ENCODE measurements around the gene GPR62.
A peak's percentile ranks its signal among the peaks of the same experiment; 100 is the strongest.

Gene GPR62

DNA sequence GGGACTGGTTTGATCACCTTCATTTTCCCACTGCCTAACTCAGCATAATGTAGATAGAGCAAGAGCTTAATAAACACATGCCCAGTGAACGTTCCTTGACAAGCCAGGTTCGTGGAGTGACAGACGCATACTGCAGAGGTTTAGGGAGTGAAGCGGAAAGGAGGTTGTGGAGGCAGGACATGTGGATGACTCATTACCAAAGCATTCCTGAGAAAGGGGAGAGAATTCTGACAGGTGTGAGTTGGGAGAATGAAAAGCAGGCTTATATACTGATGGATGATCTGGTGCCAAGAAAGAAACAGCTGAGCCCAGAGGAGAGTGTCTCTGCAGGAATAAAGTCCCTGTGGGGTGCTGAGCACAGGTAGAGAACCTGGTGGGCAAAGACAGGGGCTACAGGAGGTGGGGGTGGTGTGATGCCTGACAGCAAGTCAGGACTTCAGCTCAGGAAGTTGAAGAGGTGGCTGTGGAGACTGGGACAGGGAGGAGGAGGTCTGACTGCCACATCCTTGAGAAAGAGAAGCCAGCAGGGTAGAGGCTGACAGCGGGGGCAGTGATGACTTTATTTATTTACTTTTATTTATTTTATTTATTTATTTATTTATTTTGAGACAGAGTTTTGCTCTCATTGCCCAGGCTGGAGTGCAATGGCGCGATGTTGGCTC is 42.9 kb downstream of the GPR62 start:
- H3K27me3 ChIP-seq (ENCODE audit: insufficient read depth, low read length) = no peaks in the 10 kb centered on the region
- no peak overlapping the region for H2AFZ ChIP-seq (ENCODE audit: low read length, unreplicated experiment)
- peaks cover 13% of the 10 kb centered on the region for H3K36me3 ChIP-seq (ENCODE audit: insufficient read depth, low read length)
- peaks cover 13% of the 10 kb centered on the region for H3K4me1 ChIP-seq (ENCODE audit: control insufficient read depth, insufficient read depth, low read length, unreplicated experiment)
- no peak overlapping the region for H3K27ac ChIP-seq (ENCODE audit: low read depth, low read length)
- H3K4me3 ChIP-seq (ENCODE audit: low read depth, low read length) = no peak overlapping the region
- peaks cover 18% of the 10 kb centered on the region for H3K79me2 ChIP-seq (ENCODE audit: control insufficient read depth, insufficient read depth, low read length, unreplicated experiment)

DNA sequence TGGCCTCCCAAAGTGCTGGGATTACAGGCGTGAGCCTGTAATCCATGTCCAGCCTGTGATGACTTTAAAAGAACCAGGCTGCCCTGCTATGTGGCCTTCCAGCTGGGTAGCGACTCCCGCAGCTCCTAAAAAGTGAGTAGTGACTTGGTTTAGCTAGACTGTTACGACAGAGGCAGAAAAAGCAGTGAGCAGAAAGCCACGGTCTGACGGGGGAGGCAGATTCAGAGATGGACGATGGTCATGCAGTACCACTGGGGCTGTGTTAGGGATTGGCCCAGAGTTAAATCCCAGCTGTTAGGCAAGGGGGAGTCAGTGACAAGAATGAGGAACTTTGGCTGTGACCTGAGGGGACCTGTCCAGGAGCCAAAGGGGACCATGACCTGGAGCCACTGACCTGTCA is 43.6 kb downstream of the GPR62 start:
- no peak overlapping the region for H2AFZ ChIP-seq (ENCODE audit: low read length, unreplicated experiment)
- H3K27me3 ChIP-seq (ENCODE audit: insufficient read depth, low read length) = no peaks in the 10 kb centered on the region
- H3K36me3 ChIP-seq (ENCODE audit: insufficient read depth, low read length) = peaks cover 13% of the 10 kb centered on the region
- peaks cover 9% of the 10 kb centered on the region for H3K4me1 ChIP-seq (ENCODE audit: control insufficient read depth, insufficient read depth, low read length, unreplicated experiment)
- H3K27ac ChIP-seq (ENCODE audit: low read depth, low read length) = no peak overlapping the region
- H3K4me3 ChIP-seq (ENCODE audit: low read depth, low read length) = no peak overlapping the region
- H3K79me2 ChIP-seq (ENCODE audit: control insufficient read depth, insufficient read depth, low read length, unreplicated experiment) = peaks cover 18% of the 10 kb centered on the region

DNA sequence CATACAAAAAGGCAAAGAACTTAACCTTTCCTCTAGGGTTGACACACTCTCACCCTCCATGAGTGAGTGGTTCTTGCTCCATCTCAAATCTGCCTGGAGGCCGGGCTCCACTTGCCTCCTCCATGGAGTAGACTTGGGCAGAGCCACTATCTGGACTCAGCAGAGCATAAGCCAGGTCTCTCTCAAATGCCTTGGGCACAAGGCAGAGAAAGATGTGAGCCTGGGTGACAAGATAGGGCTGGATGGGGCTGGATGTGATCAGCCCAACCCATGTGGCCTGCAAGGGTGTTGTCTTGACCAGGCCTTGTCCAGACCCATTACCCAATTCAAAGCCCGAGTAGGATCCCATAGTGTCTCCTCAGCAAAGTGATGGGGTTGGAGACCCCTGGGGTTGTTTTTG is 44.7 kb downstream of the GPR62 start:
- H3K4me1 ChIP-seq (ENCODE audit: control insufficient read depth, insufficient read depth, low read length, unreplicated experiment) = no peaks in the 10 kb centered on the region
- H3K79me2 ChIP-seq (ENCODE audit: control insufficient read depth, insufficient read depth, low read length, unreplicated experiment) = peaks cover 9% of the 10 kb centered on the region
- no peak overlapping the region for H2AFZ ChIP-seq (ENCODE audit: low read length, unreplicated experiment)
- no peaks in the 10 kb centered on the region for H3K27me3 ChIP-seq (ENCODE audit: insufficient read depth, low read length)
- H3K36me3 ChIP-seq (ENCODE audit: insufficient read depth, low read length) = peaks cover 4% of the 10 kb centered on the region; the same call in 1 of the 2 replicates
- H3K27ac ChIP-seq (ENCODE audit: low read depth, low read length) = no peak overlapping the region
- no peak overlapping the region for H3K4me3 ChIP-seq (ENCODE audit: low read depth, low read length)

DNA sequence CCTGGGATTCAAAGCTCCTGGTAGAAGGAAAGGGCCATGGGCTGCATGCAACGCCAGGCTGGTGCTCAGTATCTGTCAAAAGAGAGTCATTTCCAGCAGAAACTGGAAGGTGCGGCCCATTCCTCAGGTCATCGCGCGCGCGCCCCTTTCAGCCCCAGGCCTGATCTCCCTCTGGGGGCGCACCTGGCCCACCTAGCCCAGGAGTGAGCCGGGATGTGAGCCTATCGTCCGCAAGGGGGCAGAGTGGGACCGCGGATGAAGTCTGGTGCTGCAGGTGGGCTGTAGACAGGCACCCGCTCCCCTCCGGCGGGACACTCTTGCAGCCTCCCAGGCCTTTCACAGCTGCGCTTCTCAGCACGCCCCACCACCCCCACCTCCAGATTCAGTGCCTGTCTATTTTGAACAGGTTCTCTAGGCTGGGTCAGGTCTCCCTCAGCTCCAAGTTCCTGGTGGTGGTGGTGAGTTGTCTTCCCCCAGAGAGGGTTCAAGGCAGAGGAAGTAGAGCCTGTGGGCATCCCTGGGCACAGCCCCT is 46.3 kb downstream of the GPR62 start:
- H3K27ac ChIP-seq (ENCODE audit: low read depth, low read length) = no peak overlapping the region

DNA sequence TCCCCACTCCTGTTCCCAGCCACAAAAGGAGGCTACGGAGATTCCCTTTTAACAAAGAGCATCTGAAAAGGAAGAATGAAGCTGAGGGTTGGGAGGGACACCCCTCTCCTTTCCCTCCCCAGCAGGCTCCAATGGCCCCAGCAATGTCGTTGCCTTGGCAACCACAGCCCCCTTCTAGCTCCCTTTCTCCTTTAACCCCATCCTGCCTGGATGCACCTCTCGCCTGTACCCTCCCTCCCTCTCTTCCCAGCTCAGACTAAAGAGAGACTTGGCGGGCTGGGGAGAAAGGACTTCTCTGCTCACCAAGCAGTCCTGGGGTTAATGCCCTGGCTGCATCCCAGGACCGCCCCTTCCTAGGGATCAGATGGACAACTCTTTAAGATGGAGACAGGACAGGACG is 47.6 kb downstream of the GPR62 start:
- H3K79me2 ChIP-seq (ENCODE audit: control insufficient read depth, insufficient read depth, low read length, unreplicated experiment) = no peaks in the 10 kb centered on the region
- no peak overlapping the region for H2AFZ ChIP-seq (ENCODE audit: low read length, unreplicated experiment)
- no peak overlapping the region for H3K27ac ChIP-seq (ENCODE audit: low read depth, low read length)
- H3K36me3 ChIP-seq (ENCODE audit: insufficient read depth, low read length) = no peaks in the 10 kb centered on the region
- H3K4me3 ChIP-seq (ENCODE audit: low read depth, low read length) = no peak overlapping the region
- H3K4me1 ChIP-seq (ENCODE audit: control insufficient read depth, insufficient read depth, low read length, unreplicated experiment) = peaks cover 14% of the 10 kb centered on the region
- no peaks in the 10 kb centered on the region for H3K27me3 ChIP-seq (ENCODE audit: insufficient read depth, low read length)

More for the DNA sequence above, 46.3 kb downstream of the GPR62 start:
- Histone ChIP-seq H3K4me1 (ENCODE audit: control insufficient read depth, insufficient read depth, low read length, unreplicated experiment) (peaks cover 14% of the 10 kb centered on the region), H3K36me3 (ENCODE audit: insufficient read depth, low read length) (no peaks in the 10 kb centered on the region), H3K79me2 (ENCODE audit: control insufficient read depth, insufficient read depth, low read length, unreplicated experiment) (no peaks in the 10 kb centered on the region), H3K4me3 (ENCODE audit: low read depth, low read length) (no peak overlapping the region), H3K27me3 (ENCODE audit: insufficient read depth, low read length) (no peaks in the 10 kb centered on the region), H2AFZ (ENCODE audit: low read length, unreplicated experiment) (no peak overlapping the region)

DNA sequence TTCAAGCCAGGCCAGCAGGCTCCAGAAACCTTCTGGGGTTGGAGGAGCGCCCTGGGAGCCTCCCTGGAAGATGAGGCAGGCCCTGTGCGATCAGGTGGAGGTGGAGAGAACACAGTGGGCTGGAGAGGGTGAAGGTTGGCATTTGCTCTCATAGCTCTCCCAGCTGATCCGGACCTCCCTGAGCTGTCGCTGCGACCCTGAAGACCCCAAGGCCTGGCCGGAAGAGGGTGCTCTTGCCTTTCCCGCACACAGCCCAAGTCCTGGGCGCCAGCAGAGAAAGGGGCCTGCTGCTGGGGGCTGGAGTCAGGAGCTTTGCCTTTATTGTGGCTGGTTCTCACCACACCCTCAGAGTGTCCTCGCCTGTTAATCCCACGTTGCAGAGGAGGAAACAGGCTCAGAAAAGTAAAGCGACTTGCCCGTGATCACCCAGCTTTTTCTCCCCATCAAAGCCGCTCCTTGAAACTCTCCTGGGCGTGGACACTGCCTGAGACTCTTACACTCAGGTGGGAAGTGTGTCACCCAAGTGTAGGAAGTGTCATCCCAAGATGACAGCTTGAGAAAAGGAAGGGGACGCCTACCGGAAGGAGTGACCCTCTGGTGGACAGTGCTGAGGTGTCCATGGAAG is 49.1 kb downstream of the GPR62 start:
- peaks cover 14% of the 10 kb centered on the region for H3K4me1 ChIP-seq (ENCODE audit: control insufficient read depth, insufficient read depth, low read length, unreplicated experiment)
- no peak overlapping the region for H2AFZ ChIP-seq (ENCODE audit: low read length, unreplicated experiment)
- no peaks in the 10 kb centered on the region for H3K27me3 ChIP-seq (ENCODE audit: insufficient read depth, low read length)
- no peaks in the 10 kb centered on the region for H3K79me2 ChIP-seq (ENCODE audit: control insufficient read depth, insufficient read depth, low read length, unreplicated experiment)
- H3K36me3 ChIP-seq (ENCODE audit: insufficient read depth, low read length) = no peaks in the 10 kb centered on the region
- H3K4me3 ChIP-seq (ENCODE audit: low read depth, low read length) = no peak overlapping the region
- no peak overlapping the region for H3K27ac ChIP-seq (ENCODE audit: low read depth, low read length)

DNA sequence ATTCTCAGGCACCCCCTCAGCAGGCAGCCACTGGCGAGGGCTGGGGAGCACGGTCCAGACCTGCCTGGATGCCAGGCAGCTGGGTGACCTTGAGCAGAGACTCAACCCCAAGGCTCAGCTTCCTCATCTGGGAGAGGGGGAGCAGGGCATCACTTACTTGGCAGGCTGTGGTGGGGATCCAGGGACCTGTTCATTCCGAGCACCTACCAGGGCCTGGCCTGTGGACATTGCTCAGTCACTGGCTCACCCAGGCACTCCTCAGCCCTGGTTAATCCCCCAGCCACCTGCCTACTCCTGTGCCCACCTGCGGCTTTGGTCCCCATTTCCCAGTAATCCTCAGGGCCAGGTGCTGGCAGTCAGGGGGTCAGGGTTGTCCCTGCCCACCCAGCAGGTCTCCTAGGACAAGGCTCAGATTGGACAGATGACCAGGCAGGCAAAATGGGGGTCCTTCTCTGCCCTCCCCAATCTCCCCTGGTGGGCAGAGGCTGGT is 49.8 kb downstream of the GPR62 start:
- no peak overlapping the region for H3K4me3 ChIP-seq (ENCODE audit: low read depth, low read length)
- H3K27me3 ChIP-seq (ENCODE audit: insufficient read depth, low read length) = no peaks in the 10 kb centered on the region
- peaks cover 14% of the 10 kb centered on the region for H3K4me1 ChIP-seq (ENCODE audit: control insufficient read depth, insufficient read depth, low read length, unreplicated experiment)
- H3K36me3 ChIP-seq (ENCODE audit: insufficient read depth, low read length) = no peaks in the 10 kb centered on the region
- H2AFZ ChIP-seq (ENCODE audit: low read length, unreplicated experiment) = no peak overlapping the region
- no peaks in the 10 kb centered on the region for H3K79me2 ChIP-seq (ENCODE audit: control insufficient read depth, insufficient read depth, low read length, unreplicated experiment)
- H3K27ac ChIP-seq (ENCODE audit: low read depth, low read length) = no peak overlapping the region

DNA sequence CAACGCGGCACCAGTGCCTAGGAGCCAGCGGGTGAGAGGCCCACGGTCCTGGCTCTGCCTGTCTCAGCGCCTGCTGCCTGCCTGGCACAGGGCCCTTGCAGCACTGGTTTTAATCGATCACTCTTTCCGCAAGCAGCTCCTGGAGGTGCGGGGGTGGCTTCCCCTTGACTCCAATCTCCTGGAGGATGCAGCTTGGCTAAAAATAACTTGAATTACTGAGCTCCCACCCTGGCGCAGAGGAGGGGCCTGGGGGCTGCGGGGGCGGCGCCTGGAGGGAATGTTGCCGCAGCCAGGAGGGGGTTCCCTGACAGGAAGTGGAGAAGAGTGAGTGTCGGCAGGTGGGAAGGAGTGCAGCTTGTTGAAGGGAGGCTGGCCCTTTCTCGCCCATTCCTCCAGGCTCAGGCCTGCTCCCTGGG is 50.4 kb downstream of the GPR62 start:
- H3K27ac ChIP-seq (ENCODE audit: low read depth, low read length) = no peak overlapping the region
- H3K4me3 ChIP-seq (ENCODE audit: low read depth, low read length) = no peak overlapping the region
- peak overlapping the region; percentile 39 for H2AFZ ChIP-seq (ENCODE audit: low read length, unreplicated experiment)

DNA sequence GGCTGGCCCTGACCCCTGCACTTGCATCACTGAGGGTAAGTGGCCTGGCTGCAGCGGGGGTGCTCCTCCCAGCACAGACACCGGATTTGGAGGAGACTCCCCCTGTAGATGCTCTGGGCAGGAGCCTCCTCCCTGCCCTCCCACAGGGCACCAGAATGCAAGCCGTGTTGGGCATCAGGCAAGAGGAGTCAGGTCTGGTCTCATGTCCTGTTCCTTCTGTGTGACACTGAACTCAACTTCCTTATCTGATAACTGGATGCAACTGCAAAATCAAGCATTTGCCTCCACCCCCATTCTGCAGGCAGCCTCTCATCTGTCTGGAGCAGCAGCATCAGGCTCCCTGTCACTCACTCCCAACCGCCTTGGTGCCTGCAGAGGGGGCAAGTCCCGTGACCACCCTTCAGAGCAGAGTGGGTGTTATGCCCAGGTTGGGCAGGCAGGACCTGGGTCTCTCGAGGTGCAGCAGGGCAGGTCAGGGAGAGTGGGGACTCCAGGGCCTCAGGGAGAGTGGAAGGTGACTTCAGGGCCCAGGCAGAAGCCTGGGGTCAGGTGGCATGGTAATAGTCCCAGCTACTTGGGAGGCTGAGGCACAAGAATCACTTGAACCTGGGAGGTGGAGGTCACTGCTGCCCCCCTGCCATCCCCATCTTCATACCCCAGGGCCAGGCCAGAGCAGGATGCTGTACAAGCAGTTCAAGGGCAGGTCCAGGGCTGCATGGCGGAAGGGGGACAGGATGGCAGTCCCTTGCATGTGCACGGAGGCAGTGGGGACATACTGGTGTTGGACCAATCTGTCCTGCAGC is 51.0 kb downstream of the GPR62 start:
- H3K27me3 ChIP-seq (ENCODE audit: insufficient read depth, low read length) = no peaks in the 10 kb centered on the region
- H3K36me3 ChIP-seq (ENCODE audit: insufficient read depth, low read length) = no peaks in the 10 kb centered on the region
- H3K4me1 ChIP-seq (ENCODE audit: control insufficient read depth, insufficient read depth, low read length, unreplicated experiment) = peaks cover 14% of the 10 kb centered on the region
- H2AFZ ChIP-seq (ENCODE audit: low read length, unreplicated experiment) = peak overlapping the region; percentile 39
- H3K4me3 ChIP-seq (ENCODE audit: low read depth, low read length) = no peak overlapping the region
- H3K79me2 ChIP-seq (ENCODE audit: control insufficient read depth, insufficient read depth, low read length, unreplicated experiment) = no peaks in the 10 kb centered on the region
- no peak overlapping the region for H3K27ac ChIP-seq (ENCODE audit: low read depth, low read length)

More for the DNA sequence above, 50.4 kb downstream of the GPR62 start:
- Histone ChIP-seq H3K36me3 (ENCODE audit: insufficient read depth, low read length) (no peaks in the 10 kb centered on the region), H3K4me1 (ENCODE audit: control insufficient read depth, insufficient read depth, low read length, unreplicated experiment) (peaks cover 14% of the 10 kb centered on the region), H3K79me2 (ENCODE audit: control insufficient read depth, insufficient read depth, low read length, unreplicated experiment) (no peaks in the 10 kb centered on the region), H3K27me3 (ENCODE audit: insufficient read depth, low read length) (no peaks in the 10 kb centered on the region)

DNA sequence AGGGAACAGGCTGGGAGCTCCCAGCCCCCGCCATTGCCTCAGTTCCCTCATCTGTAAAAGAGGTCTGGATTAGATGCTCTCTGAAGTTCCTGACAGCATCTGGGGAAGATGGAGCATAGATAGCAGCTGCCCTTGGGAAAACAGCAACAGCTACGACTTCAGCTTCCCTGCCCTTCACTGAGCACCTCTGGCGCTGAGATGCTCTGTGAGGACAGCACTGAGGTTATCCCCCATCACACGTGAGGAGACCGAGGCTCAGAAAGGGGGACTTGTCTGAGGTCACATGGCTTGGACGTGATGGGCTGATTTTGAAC is 51.6 kb downstream of the GPR62 start:
- Histone ChIP-seq H3K4me3 (ENCODE audit: low read depth, low read length) (no peak overlapping the region), H2AFZ (ENCODE audit: low read length, unreplicated experiment) (no peak overlapping the region), H3K27ac (ENCODE audit: low read depth, low read length) (no peak overlapping the region), H3K36me3 (ENCODE audit: insufficient read depth, low read length) (no peaks in the 10 kb centered on the region), H3K27me3 (ENCODE audit: insufficient read depth, low read length) (no peaks in the 10 kb centered on the region), H3K79me2 (ENCODE audit: control insufficient read depth, insufficient read depth, low read length, unreplicated experiment) (no peaks in the 10 kb centered on the region), H3K4me1 (ENCODE audit: control insufficient read depth, insufficient read depth, low read length, unreplicated experiment) (peaks cover 14% of the 10 kb centered on the region)

Data from ACC112 (cell line).